GM19351 (cell line): ENCODE data around the gene SCN2B.

ENCODE experiments used
- ATAC-seq: cut with Tn5 transposase; IDR thresholded peaks from one replicate; pipeline ENCODE4 v1.9.1; 2021; ENCODE audit warnings: mild to moderate bottlenecking, moderate library complexity; ENCODE audit not compliant: unreplicated experiment

The SCN2B gene

GRCh38 chr11:118154641-118155040, 21.8 kb downstream of the SCN2B start:
- no peak for ATAC-seq

GRCh38 chr11:118153976-118154375, 22.5 kb downstream of the SCN2B start:
- no peak for ATAC-seq

GRCh38 chr11:118153516-118153915, 22.9 kb downstream of the SCN2B start:
- no peak for ATAC-seq

GRCh38 chr11:118152552-118153471, 23.6 kb downstream of the SCN2B start, which contains the start of gene SCN4B:
Gene SCN4B, minus strand, starts transcription at chr11:118152823. Its CDS starts 150 bp downstream, at chr11:118152673.
- ATAC-seq, result no peak

- no peak for ATAC-seq
These were observed 24.4 kb downstream of the SCN2B start for GRCh38 chr11:118152020-118152551.

GRCh38 chr11:118151431-118151830, 25.0 kb downstream of the SCN2B start:
- no peak for ATAC-seq

- ATAC-seq, result no peak
These were observed 26.9 kb downstream of the SCN2B start for GRCh38 chr11:118149493-118149892.

- ATAC-seq, result no peak
These were observed 27.6 kb downstream of the SCN2B start for GRCh38 chr11:118148856-118149255.

- no peak for ATAC-seq
These were observed 28.2 kb downstream of the SCN2B start for GRCh38 chr11:118148240-118148639.

GRCh38 chr11:118147502-118147901, 28.9 kb downstream of the SCN2B start:
- ATAC-seq, result no peak

- ATAC-seq, result no peak
These were observed 29.9 kb downstream of the SCN2B start for GRCh38 chr11:118146554-118146953.

GRCh38 chr11:118145285-118146227, 30.9 kb downstream of the SCN2B start:
- ATAC-seq, result peak; percentile 81

GRCh38 chr11:118144301-118145268, 31.9 kb downstream of the SCN2B start:
- no peak for ATAC-seq

- ATAC-seq, result no peak
These were observed 32.7 kb downstream of the SCN2B start for GRCh38 chr11:118143661-118144185.

GRCh38 chr11:118142809-118143208, 33.6 kb downstream of the SCN2B start:
- ATAC-seq, result no peak

GRCh38 chr11:118142081-118142480, 34.4 kb downstream of the SCN2B start:
- ATAC-seq, result no peak

GRCh38 chr11:118139578-118139977, 36.9 kb downstream of the SCN2B start:
- no peak for ATAC-seq

- no peak for ATAC-seq
These were observed 37.5 kb downstream of the SCN2B start for GRCh38 chr11:118138839-118139420.

- ATAC-seq, result no peak
These were observed 39.6 kb downstream of the SCN2B start for GRCh38 chr11:118136801-118137200.
